Neural cell (in vitro differentiated cells): ENCODE measurements around the gene TNP2. TPM values are rescaled to one million over a fixed set of nuclear protein-coding genes. Genes with fewer than 3 reads are reported as not detected.
"Not testable (repeated sequence)": the region's sequence is repeated elsewhere in the genome, so short reads cannot be mapped to it uniquely, and the experiment has no call there.

Experiments used
- H2AFZ ChIP-seq: fragments of 200-600, 300-800 bp; sonication (generic), shearing (Covaris generic); 2 replicates; pipeline ENCODE4 v1.6.0; 2014; ENCODE audit warnings: low read depth, mild to moderate bottlenecking, antibody characterized with exemption, low read length, moderate library complexity
- H3F3A ChIP-seq: fragments of 200-600 bp; shearing (Covaris generic); 2 replicates; pipeline ENCODE4 v1.6.1; 2016; ENCODE audit warnings: mild to moderate bottlenecking, moderate library complexity, mixed read lengths, antibody characterized with exemption, low read length; ENCODE audit not compliant: insufficient read depth, poor library complexity, severe bottlenecking
- H3K27ac ChIP-seq: fragments of 200-600, 300-800 bp; sonication (generic), shearing (Covaris generic); 2 replicates; pipeline ENCODE4 v1.5.1; 2014; ENCODE audit warnings: mild to moderate bottlenecking, low read length, moderate library complexity
- H3K27me3 ChIP-seq: fragments of 300-800, 200-600 bp; sonication (generic), shearing (Covaris generic); 2 replicates; pipeline ENCODE4 v1.6.0; 2014; ENCODE audit warnings: mild to moderate bottlenecking, low read depth, low read length, moderate library complexity; ENCODE audit not compliant: insufficient read depth
- H3K36me3 ChIP-seq: fragments of 300-800, 200-600 bp; sonication (generic), shearing (Covaris generic); 2 replicates; pipeline ENCODE4 v1.5.1; 2014; ENCODE audit warnings: mild to moderate bottlenecking, antibody characterized with exemption, low read length, moderate library complexity; ENCODE audit not compliant: insufficient read depth
- H3K4me2 ChIP-seq: fragments of 300-800, 200-600 bp; sonication (generic), shearing (Covaris generic); 2 replicates; pipeline ENCODE4 v1.6.0; 2014; ENCODE audit warnings: mild to moderate bottlenecking, low read length
- H3K4me3 ChIP-seq: fragments of 300-800, 200-600 bp; sonication (generic), shearing (Covaris generic); 2 replicates; pipeline ENCODE4 v1.5.1; 2014; ENCODE audit warnings: mild to moderate bottlenecking, low read length, moderate library complexity
- H3K79me2 ChIP-seq: fragments of 200-600 bp; shearing (Covaris generic); replicated peaks from 2 replicates; pipeline ENCODE4 v1.6.0; 2014; ENCODE audit warnings: mild to moderate bottlenecking, low read length, moderate library complexity; ENCODE audit not compliant: insufficient read depth
- H3K9ac ChIP-seq: fragments of 300-800, 200-600 bp; sonication (generic), shearing (Covaris generic); 2 replicates; pipeline ENCODE4 v1.6.1; 2016; ENCODE audit warnings: mild to moderate bottlenecking, low read length, mixed read lengths
- H3K9me2 ChIP-seq: fragments of 200-600 bp; shearing (Covaris generic); 2 replicates; pipeline ENCODE4 v1.6.1; 2016; ENCODE audit warnings: mild to moderate bottlenecking, low read length, mixed read lengths; ENCODE audit not compliant: insufficient read depth
- H3K9me3 ChIP-seq: fragments of 200-600, 300-800 bp; sonication (generic), shearing (Covaris generic); 2 replicates; pipeline ENCODE4 v1.6.1; 2016; ENCODE audit warnings: mild to moderate bottlenecking, mixed run types, low read length, moderate library complexity, mixed read lengths
- H4K20me1 ChIP-seq: fragments of 200-600 bp; shearing (Covaris generic); 2 replicates; pipeline ENCODE4 v1.6.1; 2016; ENCODE audit warnings: mild to moderate bottlenecking, mixed run types; ENCODE audit not compliant: insufficient read depth
- CTCF ChIP-seq: fragments of 450-650 bp; IDR thresholded peaks from 2 replicates; pipeline ENCODE4 v1.5.1; 2014; ENCODE audit warnings: antibody characterized with exemption, mild to moderate bottlenecking, moderate library complexity; ENCODE audit not compliant: poor library complexity, severe bottlenecking
- EP300 ChIP-seq: fragments of 450-650 bp; conservative IDR thresholded peaks from 2 replicates; pipeline ENCODE4 v1.6.1; 2014; ENCODE audit warnings: antibody characterized with exemption, mild to moderate bottlenecking, moderate library complexity; ENCODE audit not compliant: poor library complexity, severe bottlenecking
- EZH2 ChIP-seq: fragments of 200-600, 300-800 bp; shearing (Covaris generic), sonication (generic); IDR thresholded peaks from 2 replicates; pipeline ENCODE4 v1.6.1; 2014; ENCODE audit warnings: antibody characterized with exemption, low read length, borderline replicate concordance, mild to moderate bottlenecking; ENCODE audit not compliant: insufficient read depth, poor library complexity, severe bottlenecking
- MXI1 ChIP-seq: fragments of 450-650 bp; conservative IDR thresholded peaks from 2 replicates; pipeline ENCODE4 v1.6.1; 2014; ENCODE audit warnings: antibody characterized with exemption, mild to moderate bottlenecking; ENCODE audit not compliant: poor library complexity, severe bottlenecking
- POLR2AphosphoS5 ChIP-seq: IDR thresholded peaks from 2 replicates; pipeline ENCODE4 v1.6.1; 2012
- RAD21 ChIP-seq: fragments of 450-650 bp; conservative IDR thresholded peaks from 2 replicates; pipeline ENCODE4 v1.6.1; 2014; ENCODE audit warnings: antibody characterized with exemption, mild to moderate bottlenecking, moderate library complexity
- REST ChIP-seq: IDR thresholded peaks from 2 replicates; pipeline ENCODE4 v1.6.1; 2012; ENCODE audit warnings: borderline replicate concordance
- SMC3 ChIP-seq: fragments of 450-650 bp; conservative IDR thresholded peaks from 2 replicates; pipeline ENCODE4 v1.6.1; 2014; ENCODE audit warnings: antibody characterized with exemption, mild to moderate bottlenecking, moderate library complexity; ENCODE audit not compliant: poor library complexity
- TAF1 ChIP-seq: IDR thresholded peaks from 2 replicates; pipeline ENCODE4 v1.6.1; 2012; ENCODE audit warnings: low read depth
- polyA plus RNA-seq: library from polyadenylated mRNA; depleted of rRNA; stranded (reverse); fragments of >200 nt; gene quantifications from 2 replicates; pipeline ENCODE4 v1.2.3, GENCODE V29; 2014

TNP2 gene
- polyA plus RNA-seq, 1 donor from 2014 or later: not detected

- no peak overlapping the region for H2AFZ ChIP-seq
- H3K4me3 ChIP-seq: no peak overlapping the region
- no peak overlapping the region for H3K27ac ChIP-seq
- H3K9ac ChIP-seq: no peak overlapping the region
- no peaks in the 10 kb centered on the region for H3K9me3 ChIP-seq
- H3K27me3 ChIP-seq: no peaks in the 10 kb centered on the region
- no peaks in the 10 kb centered on the region for H3K9me2 ChIP-seq
- no peaks in the 10 kb centered on the region for H3K36me3 ChIP-seq
- TF ChIP-seq EP300 (no peak), EZH2 (no peak), MXI1 (no peak), POLR2AphosphoS5 (no peak), CTCF (no peak), RAD21 (no peak), TAF1 (no peak), REST (no peak), SMC3 (no peak)
- no peak overlapping the region for H3K4me2 ChIP-seq
- no peaks in the 10 kb centered on the region for H3K79me2 ChIP-seq
- no peaks in the 10 kb centered on the region for H3F3A ChIP-seq
- H4K20me1 ChIP-seq: no peaks in the 10 kb centered on the region
Observed at GRCh38 chr16:11290102-11290893, 21.2 kb upstream of the TNP2 start.

GRCh38 chr16:11289696-11290095, 20.6 kb upstream of the TNP2 start:
- H3K79me2 ChIP-seq, H3K9me3 ChIP-seq, H3K27me3 ChIP-seq, H3K36me3 ChIP-seq, H3K9me2 ChIP-seq, H2AFZ ChIP-seq, H3K4me2 ChIP-seq, H3K4me3 ChIP-seq, H3F3A ChIP-seq, H3K27ac ChIP-seq, H3K9ac ChIP-seq, H4K20me1 ChIP-seq: not testable (repeated sequence)
